Ovary (tissue), 3 donors: ENCODE measurements around the gene SERBP1.

Experiments
- POLR2A ChIP-seq: fragments of 450-650 bp; IDR thresholded peaks from one replicate; pipeline ENCODE4 v1.6.1; 2017; ENCODE audit warnings: antibody characterized with exemption, mild to moderate bottlenecking, moderate library complexity
- TF ChIP-seq, protein P1 (sequence below), 3 donors: fragments of 450-650 bp in 2 of 3; fragments of 200-600 bp in 1 of 3; IDR thresholded peaks; one replicate each; pipeline versions ENCODE4 v1.5.1 to v1.8.0; 2016 to 2022; ENCODE audit warnings: antibody characterized with exemption in 3 of 3, mild to moderate bottlenecking in 1 of 3
- donor health status: DM: no; HTN: no; CAD: no.

DNA sequence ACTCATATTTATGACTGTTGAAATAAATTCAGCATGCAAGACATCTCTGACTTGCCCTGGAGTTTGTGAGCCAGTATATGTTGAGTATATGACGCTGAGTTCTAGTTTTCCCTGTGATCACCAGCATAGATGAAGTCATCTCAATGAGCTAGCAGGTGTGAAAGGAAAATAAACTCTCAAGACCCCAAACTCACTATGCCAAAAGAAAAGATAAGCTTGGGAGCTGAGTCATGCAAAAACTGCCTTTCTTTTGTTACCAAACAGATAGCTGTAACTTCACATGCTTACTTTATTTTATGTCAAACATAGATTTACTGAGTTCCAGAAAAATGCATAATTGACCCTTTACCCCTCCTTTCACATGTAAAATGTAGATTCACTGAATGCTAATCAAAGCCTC, 52.9 kb downstream of the SERBP1 start:
- TF ChIP-seq, protein P1, sequence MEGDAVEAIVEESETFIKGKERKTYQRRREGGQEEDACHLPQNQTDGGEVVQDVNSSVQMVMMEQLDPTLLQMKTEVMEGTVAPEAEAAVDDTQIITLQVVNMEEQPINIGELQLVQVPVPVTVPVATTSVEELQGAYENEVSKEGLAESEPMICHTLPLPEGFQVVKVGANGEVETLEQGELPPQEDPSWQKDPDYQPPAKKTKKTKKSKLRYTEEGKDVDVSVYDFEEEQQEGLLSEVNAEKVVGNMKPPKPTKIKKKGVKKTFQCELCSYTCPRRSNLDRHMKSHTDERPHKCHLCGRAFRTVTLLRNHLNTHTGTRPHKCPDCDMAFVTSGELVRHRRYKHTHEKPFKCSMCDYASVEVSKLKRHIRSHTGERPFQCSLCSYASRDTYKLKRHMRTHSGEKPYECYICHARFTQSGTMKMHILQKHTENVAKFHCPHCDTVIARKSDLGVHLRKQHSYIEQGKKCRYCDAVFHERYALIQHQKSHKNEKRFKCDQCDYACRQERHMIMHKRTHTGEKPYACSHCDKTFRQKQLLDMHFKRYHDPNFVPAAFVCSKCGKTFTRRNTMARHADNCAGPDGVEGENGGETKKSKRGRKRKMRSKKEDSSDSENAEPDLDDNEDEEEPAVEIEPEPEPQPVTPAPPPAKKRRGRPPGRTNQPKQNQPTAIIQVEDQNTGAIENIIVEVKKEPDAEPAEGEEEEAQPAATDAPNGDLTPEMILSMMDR (IDR thresholded peaks at IDR 0.05), result no peak
- TF ChIP-seq POLR2A, result no peak
